Panc1 (cell line): ENCODE results near the gene EMID1.

ENCODE experiments used
- CTCF ChIP-seq: fragments of 450-650 bp; IDR thresholded peaks from 2 replicates; pipeline ENCODE4 v1.5.1; 2017; ENCODE audit warnings: mild to moderate bottlenecking
- REST ChIP-seq, 2 experiments: IDR thresholded peaks; 2 replicates each; pipeline ENCODE4 v1.6.1; 2011 to 2012; ENCODE audit warnings: low read depth in 2 of 2, control low read depth in 1 of 2, low read length in 1 of 2, mild to moderate bottlenecking in 1 of 2, moderate library complexity in 1 of 2; ENCODE audit not compliant: insufficient read depth in 1 of 2
- SIN3A ChIP-seq: IDR thresholded peaks from 2 replicates; pipeline ENCODE4 v1.6.1; 2012; ENCODE audit warnings: low read depth, mild to moderate bottlenecking, low read length, moderate library complexity, borderline replicate concordance; ENCODE audit not compliant: insufficient read depth

- no peak for TF ChIP-seq CTCF
- no peak for TF ChIP-seq REST (IDR thresholded peaks at IDR 0.05; ENCODE audit: insufficient read depth in 1 of 2, low read depth in 2 of 2, low read length in 1 of 2)
- no peak for TF ChIP-seq SIN3A
Measured at GRCh38 chr22:29165321-29166060, 40.2 kb upstream of the EMID1 start.
